CD14-positive monocyte (primary cell): ENCODE results near the gene PTGR3. TPM values are rescaled to one million over a fixed set of nuclear protein-coding genes. Genes with fewer than 3 reads are reported as not detected.

Source experiments
- DNase-seq, 3 donors: peaks; one replicate each; pipeline ENCODE4 v3.0.0-alpha.2; 2011 to 2022
- H2AFZ ChIP-seq: 2 replicates; pipeline ENCODE4 v1.6.0; 2012; ENCODE audit warnings: mild to moderate bottlenecking, low read depth, low read length, inconsistent platforms; ENCODE audit not compliant: insufficient read depth, poor library complexity, severe bottlenecking
- H3K27ac ChIP-seq, 2 donors: 1 replicate in 1 of 2; 2 replicates in 1 of 2; pipeline ENCODE4 v1.5.1; 2012 to 2013; ENCODE audit warnings: low read length in 2 of 2, control low read depth in 1 of 2, inconsistent platforms in 1 of 2, low read depth in 1 of 2, mild to moderate bottlenecking in 1 of 2
- H3K27me3 ChIP-seq, 2 donors: one replicate each; pipeline versions ENCODE4 v1.6.0 to v1.6.1; 2011 to 2013; ENCODE audit warnings: low read length in 2 of 2; ENCODE audit not compliant: control insufficient read depth in 2 of 2, insufficient read depth in 2 of 2
- H3K36me3 ChIP-seq, 2 donors: replicated peaks in 1 of 2; 1 replicate in 1 of 2; 2 replicates in 1 of 2; pipeline versions ENCODE4 v1.5.1 to v1.6.1; 2012 to 2013; ENCODE audit warnings: low read length in 2 of 2, control low read depth in 1 of 2, inconsistent platforms in 1 of 2, mild to moderate bottlenecking in 1 of 2; ENCODE audit not compliant: insufficient read depth in 2 of 2, control insufficient read depth in 1 of 2
- H3K4me1 ChIP-seq, 2 donors: 1 replicate in 1 of 2; 2 replicates in 1 of 2; pipeline versions ENCODE4 v1.5.1 to v1.6.1; 2012 to 2013; ENCODE audit warnings: low read length in 2 of 2, control low read depth in 1 of 2, inconsistent platforms in 1 of 2, mild to moderate bottlenecking in 1 of 2, moderate library complexity in 1 of 2; ENCODE audit not compliant: insufficient read depth in 2 of 2, control insufficient read depth in 1 of 2
- H3K4me2 ChIP-seq: replicated peaks from 2 replicates; pipeline ENCODE3; 2012; ENCODE audit warnings: low read length, moderate library complexity, mild to moderate bottlenecking; ENCODE audit not compliant: poor library complexity, severe bottlenecking; ENCODE audit errors: extremely low read depth
- H3K4me3 ChIP-seq, 3 experiments: fragments of 200-600 bp in 1 of 3; sonication (generic) in 1 of 3; replicated peaks in 1 of 3; 1 replicate in 2 of 3; 2 replicates in 1 of 3; pipeline ENCODE4 v1.5.1; 2011 to 2013; ENCODE audit warnings: low read length in 3 of 3, mild to moderate bottlenecking in 3 of 3, control low read depth in 2 of 3, low read depth in 2 of 3, inconsistent platforms in 1 of 3, moderate library complexity in 1 of 3
- H3K79me2 ChIP-seq: 2 replicates; pipeline ENCODE4 v1.6.0; 2012; ENCODE audit warnings: mild to moderate bottlenecking, control low read depth, inconsistent platforms, low read length, moderate library complexity; ENCODE audit not compliant: insufficient read depth
- H3K9ac ChIP-seq: 2 replicates; pipeline ENCODE4 v1.6.0; 2017; ENCODE audit warnings: low read length, mild to moderate bottlenecking; ENCODE audit not compliant: insufficient read depth, poor library complexity, severe bottlenecking
- H3K9me3 ChIP-seq, 2 donors: replicated peaks in 1 of 2; 1 replicate in 1 of 2; 2 replicates in 1 of 2; pipeline versions ENCODE4 v1.5.1 to v1.6.1; 2012 to 2013; ENCODE audit warnings: low read length in 2 of 2, control low read depth in 1 of 2; ENCODE audit not compliant: control insufficient read depth in 1 of 2, insufficient read depth in 1 of 2
- H4K20me1 ChIP-seq: 2 replicates; pipeline ENCODE4 v1.6.0; 2012; ENCODE audit warnings: mild to moderate bottlenecking, low read length, control low read depth, moderate library complexity; ENCODE audit not compliant: insufficient read depth
- H3K27ac Mint-ChIP-seq, 7 donors: one replicate each; pipeline ENCODE4 v1.8.0; 2020; ENCODE audit warnings: mild to moderate bottlenecking in 7 of 7, mixed read lengths in 7 of 7, moderate library complexity in 6 of 7, inconsistent platforms in 2 of 7
- H3K27me3 Mint-ChIP-seq, 3 donors: one replicate each; pipeline ENCODE4 v1.8.0; 2021 to 2022; ENCODE audit warnings: low read depth in 3 of 3, mild to moderate bottlenecking in 3 of 3, mixed read lengths in 3 of 3, moderate library complexity in 3 of 3, inconsistent platforms in 1 of 3
- H3K36me3 Mint-ChIP-seq, 2 donors: one replicate each; pipeline ENCODE4 v1.8.0; 2020; ENCODE audit warnings: mixed read lengths in 2 of 2, inconsistent platforms in 1 of 2, mild to moderate bottlenecking in 1 of 2
- H3K4me1 Mint-ChIP-seq: one replicate; pipeline ENCODE4 v1.8.0; 2020; ENCODE audit warnings: mild to moderate bottlenecking, mixed read lengths
- H3K4me3 Mint-ChIP-seq, 2 donors: one replicate each; pipeline ENCODE4 v1.8.0; 2020; ENCODE audit warnings: mild to moderate bottlenecking in 2 of 2, mixed read lengths in 2 of 2, moderate library complexity in 1 of 2
- H3K9me3 Mint-ChIP-seq, 7 donors: one replicate each; pipeline ENCODE4 v1.8.0; 2020 to 2022; ENCODE audit warnings: mixed read lengths in 7 of 7, mild to moderate bottlenecking in 6 of 7, moderate library complexity in 6 of 7, inconsistent platforms in 2 of 7
- CTCF ChIP-seq: fragments of 200-600 bp; IDR thresholded peaks from one replicate; pipeline ENCODE4 v1.8.0; 2022; ENCODE audit warnings: antibody characterized with exemption, mild to moderate bottlenecking
- WGBS: methylation state at CpG from one replicate; pipeline ENCODE4 v1.1.5; 2013; ENCODE audit warnings: missing lambda C conversion rate; ENCODE audit not compliant: insufficient coverage; 5-methylcytosine and 5-hydroxymethylcytosine counted together
- intact Hi-C, 2 donors: fragments of 100-400 bp; cut with micrococcal nuclease; formaldehyde crosslinking; loops; one replicate each; pipeline versions ENCODE4 v1.15.0 to v1.15.1; 2023
- polyA plus RNA-seq, 3 donors: library from polyadenylated mRNA; depleted of rRNA in 1 of 3; unstranded in 2 of 3; stranded (reverse) in 1 of 3; fragments of 300-500 nt in 2 of 3; fragments of >200 nt in 1 of 3; fragmentation: Illumina TruSeq in 2 of 3; gene quantifications; 1 replicate in 2 of 3; 2 replicates in 1 of 3; pipeline ENCODE4 v1.2.3, GENCODE V29; 2012 to 2021

PTGR3 gene
- polyA plus RNA-seq, 3 donors = 15.5 to 27.5 (median 23.6) TPM

GRCh38 chr18:75167137-75167536 lies 41.8 kb downstream of the PTGR3 start:
- Mint-ChIP-seq H3K36me3 (no peaks in the 10 kb centered on the region), H3K4me3 (no peak overlapping the region), H3K27me3 (peaks cover 7 to 12% (median 11%) of the 10 kb centered on the region in 3 donors), H3K27ac (no peak overlapping the region), H3K4me1 (no peaks in the 10 kb centered on the region), H3K9me3 (peaks cover 0 to 6% (median 2%) of the 10 kb centered on the region in 7 donors)
- no peak for TF ChIP-seq CTCF
- no peak overlapping the region for H2AFZ ChIP-seq
- no peaks in the 10 kb centered on the region for H3K4me1 ChIP-seq
- 95% methylated on average over 8 of the region's 10 CpGs for WGBS
- no peak overlapping the region for H3K27ac ChIP-seq
- no peaks in the 10 kb centered on the region for H3K27me3 ChIP-seq
- H3K4me2 ChIP-seq = no peak overlapping the region
- H3K9ac ChIP-seq = no peak overlapping the region
- H3K9me3 ChIP-seq = no peaks in the 10 kb centered on the region
- no peaks in the 10 kb centered on the region for H3K79me2 ChIP-seq
- no peak for DNase-seq
- no peaks in the 10 kb centered on the region for H3K36me3 ChIP-seq
- no peak overlapping the region for H3K4me3 ChIP-seq
- intact Hi-C loops = no loop called here
- no peaks in the 10 kb centered on the region for H4K20me1 ChIP-seq

DNA sequence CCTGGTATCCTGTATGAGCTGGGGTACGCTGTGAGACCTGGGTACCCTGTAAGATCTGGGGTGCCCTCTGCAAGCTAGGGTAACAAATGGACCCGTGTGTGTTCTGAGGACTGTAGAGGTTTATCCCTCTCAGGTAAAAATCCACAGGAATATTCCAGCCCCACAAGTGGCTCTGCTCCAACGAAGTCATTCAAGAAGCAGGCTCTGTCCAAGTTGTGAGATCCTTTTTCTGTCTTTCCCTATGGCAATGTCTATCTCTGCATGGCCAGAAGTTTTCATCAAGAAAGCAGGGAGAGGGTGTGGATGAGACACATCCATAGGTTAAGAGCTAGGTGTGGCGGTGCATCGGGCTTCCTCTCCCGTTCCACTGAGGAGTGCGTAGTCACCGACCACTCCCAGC lies 43.0 kb downstream of the PTGR3 start:
- WGBS = 100% methylated on average over 2 of the region's 8 CpGs
- peaks cover 7 to 12% (median 10%) of the 10 kb centered on the region in 3 donors for H3K27me3 Mint-ChIP-seq
- H3K4me3 ChIP-seq = no peak overlapping the region

More for the DNA sequence above, 43.0 kb downstream of the PTGR3 start:
- H3K27me3 ChIP-seq = no peaks in the 10 kb centered on the region
- H4K20me1 ChIP-seq = no peaks in the 10 kb centered on the region
- H3K27ac ChIP-seq = no peak overlapping the region
- H3K4me1 ChIP-seq = no peaks in the 10 kb centered on the region
- H3K36me3 Mint-ChIP-seq = no peaks in the 10 kb centered on the region
- no peak for TF ChIP-seq CTCF
- H3K4me1 Mint-ChIP-seq = peaks cover 11% of the 10 kb centered on the region
- H3K9me3 ChIP-seq = no peaks in the 10 kb centered on the region
- no peak overlapping the region for H2AFZ ChIP-seq
- DNase-seq = no peak
- no peak overlapping the region for H3K4me2 ChIP-seq
- no peak overlapping the region for H3K4me3 Mint-ChIP-seq
- no peak overlapping the region for H3K9ac ChIP-seq
- peaks cover 0 to 6% (median 2%) of the 10 kb centered on the region in 7 donors for H3K9me3 Mint-ChIP-seq
- H3K79me2 ChIP-seq = no peaks in the 10 kb centered on the region
- intact Hi-C loops = no loop called here
- H3K36me3 ChIP-seq = no peaks in the 10 kb centered on the region
- no peak overlapping the region for H3K27ac Mint-ChIP-seq
